ENCODE data around the gene EFNA2. TPM values are rescaled to one million over a fixed set of nuclear protein-coding genes. Genes with fewer than 3 reads are reported as not detected.

The EFNA2 gene
- total RNA-seq, 2 donors from 2014 or later = not detected

- H3K4me1 Mint-ChIP-seq = peaks cover 42% of the 10 kb centered on the region
- ATAC-seq = peak; percentile 6
- peak overlapping the region; percentile 96 for H3K27ac Mint-ChIP-seq
- peak in 2 of 3 donors; percentile 42 to 50 for DNase-seq
- H3K27me3 Mint-ChIP-seq = no peaks in the 10 kb centered on the region
- no peaks in the 10 kb centered on the region for H3K9me3 ChIP-seq (ENCODE audit: control insufficient read depth, low read length, poor library complexity, severe bottlenecking)
- H3K36me3 Mint-ChIP-seq (ENCODE audit: low read depth) = peaks cover 2% of the 10 kb centered on the region
- peak overlapping the region; percentile 94 for H3K4me3 Mint-ChIP-seq
Measured at GRCh38 chr19:1259876-1260748, 25.6 kb upstream of the EFNA2 start.

GRCh38 chr19:1260749-1261537 is 24.7 kb upstream of the EFNA2 start:
- ATAC-seq (peak; percentile 85), DNase-seq (peak; percentile 96 to 98 (median 98))
- Mint-ChIP-seq H3K4me3 (peak overlapping the region; percentile 94), H3K27me3 (no peaks in the 10 kb centered on the region), H3K27ac (peak overlapping the region; percentile 96), H3K4me1 (peaks cover 47% of the 10 kb centered on the region), H3K36me3 (ENCODE audit: low read depth) (peaks cover 2% of the 10 kb centered on the region)
- no peaks in the 10 kb centered on the region for H3K9me3 ChIP-seq (ENCODE audit: control insufficient read depth, low read length, poor library complexity, severe bottlenecking)

GRCh38 chr19:1261538-1261797 is 24.2 kb upstream of the EFNA2 start:
- Mint-ChIP-seq H3K36me3 (ENCODE audit: low read depth) (peaks cover 2% of the 10 kb centered on the region), H3K4me3 (peak overlapping the region; percentile 94), H3K4me1 (peaks cover 47% of the 10 kb centered on the region), H3K27ac (peak overlapping the region; percentile 96), H3K27me3 (no peaks in the 10 kb centered on the region)
- DNase-seq (no peak), ATAC-seq (no peak)
- no peaks in the 10 kb centered on the region for H3K9me3 ChIP-seq (ENCODE audit: control insufficient read depth, low read length, poor library complexity, severe bottlenecking)

- peak overlapping the region; percentile 96 for H3K27ac Mint-ChIP-seq
- peaks cover 47% of the 10 kb centered on the region for H3K4me1 Mint-ChIP-seq
Measured at GRCh38 chr19:1261798-1262622, 23.7 kb upstream of the EFNA2 start.

GRCh38 chr19:1262623-1263123 is 23.0 kb upstream of the EFNA2 start:
- Mint-ChIP-seq H3K27me3 (no peaks in the 10 kb centered on the region), H3K4me3 (peak overlapping the region; percentile 67), H3K27ac (peak overlapping the region; percentile 96), H3K4me1 (peaks cover 47% of the 10 kb centered on the region), H3K36me3 (ENCODE audit: low read depth) (no peaks in the 10 kb centered on the region)
- DNase-seq (no peak), ATAC-seq (no peak)
- H3K9me3 ChIP-seq (ENCODE audit: control insufficient read depth, low read length, poor library complexity, severe bottlenecking) = no peaks in the 10 kb centered on the region

More at GRCh38 chr19:1261798-1262622, 23.7 kb upstream of the EFNA2 start:
- Mint-ChIP-seq H3K27me3 (no peaks in the 10 kb centered on the region), H3K4me3 (peak overlapping the region; percentile 94), H3K36me3 (ENCODE audit: low read depth) (peaks cover 2% of the 10 kb centered on the region)
- no peaks in the 10 kb centered on the region for H3K9me3 ChIP-seq (ENCODE audit: control insufficient read depth, low read length, poor library complexity, severe bottlenecking)
- ATAC-seq (peak; percentile 12), DNase-seq (peak in 2 of 3 donors; percentile 46 to 61)

- DNase-seq (no peak), ATAC-seq (no peak)
- no peaks in the 10 kb centered on the region for H3K9me3 ChIP-seq (ENCODE audit: control insufficient read depth, low read length, poor library complexity, severe bottlenecking)
- peaks cover 43% of the 10 kb centered on the region for H3K4me1 Mint-ChIP-seq
- H3K4me3 Mint-ChIP-seq = peak overlapping the region; percentile 67
- H3K27me3 Mint-ChIP-seq = no peaks in the 10 kb centered on the region
- H3K36me3 Mint-ChIP-seq (ENCODE audit: low read depth) = no peaks in the 10 kb centered on the region
- H3K27ac Mint-ChIP-seq = peak overlapping the region; percentile 96
Measured at GRCh38 chr19:1263188-1263587, 22.5 kb upstream of the EFNA2 start.

- peaks cover 38% of the 10 kb centered on the region for H3K4me1 Mint-ChIP-seq
- ATAC-seq (no peak), DNase-seq (no peak)
- H3K36me3 Mint-ChIP-seq (ENCODE audit: low read depth) = no peaks in the 10 kb centered on the region
- H3K9me3 ChIP-seq (ENCODE audit: control insufficient read depth, low read length, poor library complexity, severe bottlenecking) = no peaks in the 10 kb centered on the region
- H3K27ac Mint-ChIP-seq = peak overlapping the region; percentile 39
- no peaks in the 10 kb centered on the region for H3K27me3 Mint-ChIP-seq
- peak overlapping the region; percentile 13 for H3K4me3 Mint-ChIP-seq
Measured at GRCh38 chr19:1264801-1265614, 20.7 kb upstream of the EFNA2 start.

- Mint-ChIP-seq H3K4me3 (peak overlapping the region; percentile 13), H3K27ac (peak overlapping the region; percentile 39), H3K27me3 (no peaks in the 10 kb centered on the region), H3K4me1 (peaks cover 43% of the 10 kb centered on the region), H3K36me3 (ENCODE audit: low read depth) (no peaks in the 10 kb centered on the region)
- H3K9me3 ChIP-seq (ENCODE audit: control insufficient read depth, low read length, poor library complexity, severe bottlenecking) = no peaks in the 10 kb centered on the region
- DNase-seq = peak in 1 of 3 donors; percentile 33
- no peak for ATAC-seq
Measured at GRCh38 chr19:1265615-1266128, 20.0 kb upstream of the EFNA2 start.

- no peak overlapping the region for H3K27ac Mint-ChIP-seq
- H3K4me1 Mint-ChIP-seq = peaks cover 47% of the 10 kb centered on the region
- no peaks in the 10 kb centered on the region for H3K9me3 ChIP-seq (ENCODE audit: control insufficient read depth, low read length, poor library complexity, severe bottlenecking)
- ATAC-seq = peak; percentile 38
- H3K36me3 Mint-ChIP-seq (ENCODE audit: low read depth) = peaks cover 3% of the 10 kb centered on the region
- H3K27me3 Mint-ChIP-seq = no peaks in the 10 kb centered on the region
- peak overlapping the region; percentile 89 for H3K4me3 Mint-ChIP-seq
- DNase-seq = peak; percentile 73 to 82 (median 82)
Measured at GRCh38 chr19:1266129-1266915, 19.4 kb upstream of the EFNA2 start.

- Mint-ChIP-seq H3K27ac (peak overlapping the region; percentile 98), H3K4me3 (peak overlapping the region; percentile 89), H3K36me3 (ENCODE audit: low read depth) (peaks cover 4% of the 10 kb centered on the region), H3K27me3 (no peaks in the 10 kb centered on the region), H3K4me1 (peaks cover 47% of the 10 kb centered on the region)
- DNase-seq (peak; percentile 55 to 71 (median 68)), ATAC-seq (peak; percentile 15)
- H3K9me3 ChIP-seq (ENCODE audit: control insufficient read depth, low read length, poor library complexity, severe bottlenecking) = no peaks in the 10 kb centered on the region
Measured at GRCh38 chr19:1266916-1267476, 18.7 kb upstream of the EFNA2 start.

GRCh38 chr19:1267477-1268225 is 18.0 kb upstream of the EFNA2 start:
- DNase-seq = peak in 1 of 3 donors; percentile 35
- peak overlapping the region; percentile 89 for H3K4me3 Mint-ChIP-seq
- no peaks in the 10 kb centered on the region for H3K9me3 ChIP-seq (ENCODE audit: control insufficient read depth, low read length, poor library complexity, severe bottlenecking)
- H3K27ac Mint-ChIP-seq = peak overlapping the region; percentile 98
- H3K27me3 Mint-ChIP-seq = no peaks in the 10 kb centered on the region
- H3K4me1 Mint-ChIP-seq = peaks cover 48% of the 10 kb centered on the region
- no peak for ATAC-seq
- H3K36me3 Mint-ChIP-seq (ENCODE audit: low read depth) = peaks cover 4% of the 10 kb centered on the region
